ENCODE results near the gene PTPRG.
"Not testable (repeated sequence)": the region's sequence is repeated elsewhere in the genome, so short reads cannot be mapped to it uniquely, and the experiment has no call there.

Gene PTPRG

DNA sequence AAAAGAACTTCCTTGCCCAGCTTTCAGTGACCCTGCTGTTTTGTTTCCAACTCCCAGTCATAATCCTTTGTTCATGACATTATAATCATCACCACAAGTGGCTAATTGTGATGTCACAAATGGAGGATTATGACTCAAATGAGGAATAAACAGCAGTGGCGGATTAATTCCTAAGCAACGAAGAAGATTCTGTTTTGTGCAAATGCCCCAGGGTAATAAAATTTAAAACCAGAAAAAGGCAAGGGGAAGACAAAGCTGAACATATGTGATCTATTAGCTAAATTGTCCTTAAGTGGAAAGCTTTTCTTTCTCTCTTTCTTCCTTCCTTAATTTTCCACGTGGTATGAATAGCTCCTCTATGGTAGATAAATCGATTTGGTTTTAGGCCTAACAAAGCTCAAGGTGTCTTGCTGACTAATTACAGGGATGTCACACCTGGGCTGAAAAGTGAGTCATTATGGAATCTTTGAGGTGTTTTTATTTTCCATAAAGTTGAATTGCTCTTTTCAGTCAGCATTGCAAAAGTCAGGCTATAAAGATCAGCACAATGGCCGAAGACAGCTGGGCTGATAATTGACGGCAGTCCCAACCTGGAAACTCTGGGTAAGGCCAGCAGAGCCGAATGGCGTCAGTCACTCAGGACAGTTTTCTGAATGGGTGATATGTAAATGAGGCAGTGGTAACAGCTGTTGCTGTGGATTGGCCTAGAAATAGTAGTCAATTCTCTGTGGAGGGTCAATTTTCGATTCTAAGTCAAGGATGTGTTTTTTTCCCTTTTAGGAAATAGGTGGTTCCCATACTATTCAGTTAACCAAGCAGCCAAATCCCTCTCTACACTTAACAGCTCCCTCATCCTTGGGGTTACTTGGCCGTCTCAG, 121.5 kb downstream of the PTPRG start:
- TF ChIP-seq POLR2A (IDR thresholded peaks at IDR 0.05; ENCODE audit: low read depth, low read length), result no peak
- no peak for TF ChIP-seq POLR2AphosphoS5 (IDR thresholded peaks at IDR 0.05; ENCODE audit: low read depth, low read length)
- no peak for TF ChIP-seq TAF1 (IDR thresholded peaks at IDR 0.05; ENCODE audit: borderline replicate concordance, low read depth, low read length)
- FAIRE-seq (no peak), DNase-seq (ENCODE audit: insufficient read length) (no peak)

DNA sequence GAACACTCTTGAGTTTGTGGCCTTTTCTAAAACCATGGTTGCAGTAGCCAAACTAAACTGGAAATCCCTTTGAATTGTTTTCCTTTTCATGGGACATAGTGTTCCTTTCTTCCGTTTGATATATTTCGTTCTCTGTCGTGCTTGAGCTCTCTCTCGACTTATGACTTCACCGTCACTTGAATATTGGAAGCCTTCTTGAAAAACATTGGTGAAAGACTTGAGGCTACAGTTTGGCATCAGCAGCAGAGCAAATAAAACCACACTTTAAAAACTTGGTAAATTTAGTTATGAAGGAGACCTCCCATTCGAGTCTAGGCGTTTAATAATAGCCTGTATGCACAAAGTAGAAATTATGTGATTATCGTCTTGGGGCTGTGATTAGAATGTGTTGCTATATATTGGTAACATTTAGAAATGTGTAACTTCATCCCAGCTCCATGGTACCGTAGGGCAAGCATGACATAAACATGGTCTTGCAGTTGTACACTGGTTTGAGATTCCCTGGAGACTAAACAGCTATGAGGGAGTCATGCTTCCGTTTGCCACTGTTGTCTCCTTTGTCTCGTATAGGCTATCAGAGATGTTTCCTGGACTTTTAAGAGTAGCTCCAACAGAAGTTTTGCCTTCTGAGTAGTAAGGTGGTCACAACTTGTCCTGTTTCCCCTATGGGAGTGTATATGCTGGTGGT, 122.3 kb downstream of the PTPRG start:
- no peak for FAIRE-seq
- DNase-seq (ENCODE audit: insufficient read length), result no peak
- no peak for TF ChIP-seq POLR2AphosphoS5 (IDR thresholded peaks at IDR 0.05; ENCODE audit: low read depth, low read length)
- TF ChIP-seq POLR2A (IDR thresholded peaks at IDR 0.05; ENCODE audit: low read depth, low read length), result no peak
- TF ChIP-seq TAF1 (IDR thresholded peaks at IDR 0.05; ENCODE audit: borderline replicate concordance, low read depth, low read length), result no peak

DNA sequence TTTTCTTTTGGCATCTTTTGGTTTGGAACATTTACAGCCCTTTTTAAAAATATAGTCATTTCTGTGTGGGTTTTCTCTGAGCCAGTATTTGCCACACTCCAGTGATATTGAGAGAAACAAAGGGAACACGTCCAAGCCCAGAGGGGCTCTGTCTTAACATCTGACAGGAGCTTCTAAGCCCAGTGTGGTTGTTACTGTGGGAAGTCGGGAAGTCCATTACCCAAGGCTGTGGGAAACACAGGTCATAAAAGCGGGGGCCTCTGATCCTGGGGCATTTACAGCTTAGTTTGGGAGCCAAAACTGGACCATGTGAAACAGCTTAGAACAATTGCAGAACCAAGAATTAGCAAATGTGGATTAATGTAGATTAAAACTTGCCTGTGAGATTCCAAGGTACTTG, 123.0 kb downstream of the PTPRG start:
- DNase-seq (ENCODE audit: insufficient read length), result no peak
- FAIRE-seq, result no peak
- TF ChIP-seq TAF1 (IDR thresholded peaks at IDR 0.05; ENCODE audit: borderline replicate concordance, low read depth, low read length), result no peak
- no peak for TF ChIP-seq POLR2A (IDR thresholded peaks at IDR 0.05; ENCODE audit: low read depth, low read length)
- no peak for TF ChIP-seq POLR2AphosphoS5 (IDR thresholded peaks at IDR 0.05; ENCODE audit: low read depth, low read length)

DNA sequence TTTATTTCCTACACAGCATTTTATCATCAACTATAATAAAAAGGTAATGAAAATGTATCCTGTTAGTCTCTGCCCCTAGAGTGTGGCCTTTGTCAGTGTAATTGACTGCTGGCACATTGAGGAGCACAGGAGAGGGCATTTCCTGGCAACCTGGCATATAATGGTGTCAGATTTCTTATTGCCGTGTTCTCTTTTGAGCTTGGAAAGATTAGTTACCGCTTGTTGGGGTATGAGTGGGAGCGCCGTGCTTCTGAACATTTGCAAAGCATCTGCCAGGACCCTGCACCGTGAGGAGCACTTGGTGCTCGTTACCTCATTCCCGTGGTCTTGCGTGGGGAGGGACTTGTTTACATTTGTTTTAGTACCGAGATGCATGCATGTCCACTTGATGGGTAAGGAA, 124.4 kb downstream of the PTPRG start:
- FAIRE-seq (no peak), DNase-seq (ENCODE audit: insufficient read length) (no peak)
- TF ChIP-seq POLR2A (IDR thresholded peaks at IDR 0.05; ENCODE audit: low read depth, low read length) (no peak), POLR2AphosphoS5 (IDR thresholded peaks at IDR 0.05; ENCODE audit: low read depth, low read length) (no peak), TAF1 (IDR thresholded peaks at IDR 0.05; ENCODE audit: borderline replicate concordance, low read depth, low read length) (no peak)

DNA sequence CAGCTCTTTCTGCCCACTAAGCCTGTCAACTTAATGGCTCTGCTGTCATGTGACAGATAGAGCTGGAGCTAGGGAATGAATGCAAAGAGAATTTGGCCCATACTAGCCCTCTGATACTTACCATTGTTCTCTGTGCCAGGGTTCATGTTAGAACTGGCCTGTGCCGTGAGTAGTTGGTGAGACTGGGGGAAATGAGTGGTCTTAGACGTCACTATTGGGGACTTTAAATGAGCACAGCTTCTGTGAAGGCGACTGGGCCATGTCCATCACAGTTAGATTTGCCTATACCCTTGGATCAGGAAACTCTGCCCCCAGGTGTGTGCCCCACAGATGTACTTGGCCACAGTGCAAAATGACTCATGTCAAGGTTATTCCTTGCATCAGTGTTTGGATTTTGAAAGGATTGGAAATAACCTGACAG, 124.9 kb downstream of the PTPRG start:
- TF ChIP-seq TAF1 (IDR thresholded peaks at IDR 0.05; ENCODE audit: borderline replicate concordance, low read depth, low read length) (no peak), POLR2AphosphoS5 (IDR thresholded peaks at IDR 0.05; ENCODE audit: low read depth, low read length) (no peak)

DNA sequence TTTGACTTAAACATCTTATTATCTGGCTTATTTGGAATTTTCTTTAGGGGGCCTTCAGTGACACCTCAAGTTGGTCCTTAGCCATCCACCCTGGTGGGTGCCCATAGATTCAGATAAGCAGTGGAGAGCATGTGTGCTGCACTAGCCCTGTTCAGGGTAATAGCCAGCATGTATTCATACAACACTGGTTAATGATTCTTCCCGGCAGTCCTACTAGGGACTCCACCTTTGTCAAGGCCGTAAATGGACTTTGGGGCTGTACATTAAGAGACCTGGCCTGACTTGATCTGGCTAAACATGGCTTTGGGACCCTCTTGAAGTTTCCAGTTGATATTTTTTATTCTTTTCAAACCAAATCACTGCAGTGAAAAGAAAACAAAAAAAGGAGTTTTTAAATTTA, 125.8 kb downstream of the PTPRG start:
- no peak for DNase-seq (ENCODE audit: insufficient read length)
- TF ChIP-seq POLR2AphosphoS5 (IDR thresholded peaks at IDR 0.05; ENCODE audit: low read depth, low read length), result no peak
- no peak for TF ChIP-seq TAF1 (IDR thresholded peaks at IDR 0.05; ENCODE audit: borderline replicate concordance, low read depth, low read length)
- no peak for TF ChIP-seq POLR2A (IDR thresholded peaks at IDR 0.05; ENCODE audit: low read depth, low read length)
- FAIRE-seq, result no peak

More for the DNA sequence above, 124.9 kb downstream of the PTPRG start:
- no peak for DNase-seq (ENCODE audit: insufficient read length)
- FAIRE-seq, result no peak

DNA sequence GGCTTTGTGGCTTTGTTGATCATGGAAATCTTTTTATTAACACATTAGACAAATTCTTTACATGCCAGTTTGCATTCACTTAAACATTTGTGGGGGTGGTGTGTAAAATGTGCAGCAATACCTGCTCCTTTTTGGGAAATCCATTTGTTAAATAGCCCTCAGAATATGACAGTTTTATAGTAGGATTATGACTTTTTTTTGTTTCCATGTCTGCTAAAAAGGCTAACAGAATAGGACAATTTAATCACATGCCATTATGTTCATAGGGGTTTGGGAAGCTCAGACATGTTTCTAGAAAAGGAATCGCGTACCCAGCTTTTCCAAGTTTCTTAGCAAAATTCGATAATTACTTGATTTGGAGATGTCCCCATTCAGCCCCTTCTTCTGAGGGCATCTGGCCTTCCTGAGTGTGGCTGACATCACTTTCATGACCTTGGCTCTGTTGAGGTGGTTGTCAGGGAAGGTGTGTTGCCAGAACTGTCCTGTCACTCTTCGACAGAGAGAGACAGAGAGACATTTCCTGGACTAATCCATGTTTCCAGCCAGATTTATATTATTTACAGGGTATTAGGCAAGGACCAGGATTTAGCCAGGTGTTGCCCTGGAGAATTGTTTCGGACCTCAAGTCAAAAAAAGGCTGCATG, 126.4 kb downstream of the PTPRG start:
- FAIRE-seq (no peak), DNase-seq (ENCODE audit: insufficient read length) (no peak)
- TF ChIP-seq TAF1 (IDR thresholded peaks at IDR 0.05; ENCODE audit: borderline replicate concordance, low read depth, low read length), result no peak
- TF ChIP-seq POLR2AphosphoS5 (IDR thresholded peaks at IDR 0.05; ENCODE audit: low read depth, low read length), result no peak
- TF ChIP-seq POLR2A (IDR thresholded peaks at IDR 0.05; ENCODE audit: low read depth, low read length), result no peak

DNA sequence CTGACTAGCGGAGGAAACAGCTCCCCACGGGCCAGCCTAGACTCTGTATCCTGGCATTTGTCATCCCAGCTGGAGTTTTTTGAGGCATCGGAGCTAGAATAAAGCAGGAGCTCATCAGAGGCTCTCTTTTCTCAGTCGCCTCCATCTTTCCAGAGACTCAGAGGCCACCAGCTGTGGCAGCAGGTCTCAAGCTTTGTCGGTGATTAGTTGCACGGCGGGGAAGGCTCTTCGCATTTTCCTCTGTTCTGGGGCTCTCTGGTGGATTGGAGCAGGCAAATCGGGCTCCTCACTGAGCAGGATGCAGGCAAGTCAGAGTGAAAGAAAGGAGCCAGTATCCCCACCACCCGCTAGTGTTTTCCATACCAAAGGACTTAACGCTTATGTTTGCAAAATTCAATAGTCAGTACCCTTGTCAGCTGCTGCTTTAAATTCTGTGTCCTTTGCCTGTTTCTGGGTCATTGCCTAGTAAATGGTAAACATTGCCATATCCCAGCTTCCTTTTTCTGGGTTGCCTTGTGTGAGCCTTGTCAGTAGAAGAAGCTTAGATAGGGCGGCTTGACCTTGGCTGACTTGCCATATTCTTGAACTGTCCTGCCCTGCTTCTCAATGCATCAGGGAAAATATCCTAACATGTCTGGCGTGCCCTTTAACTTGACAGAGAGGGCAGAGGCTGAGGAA, 127.1 kb downstream of the PTPRG start:
- TF ChIP-seq POLR2AphosphoS5 (IDR thresholded peaks at IDR 0.05; ENCODE audit: low read depth, low read length) (no peak), POLR2A (IDR thresholded peaks at IDR 0.05; ENCODE audit: low read depth, low read length) (no peak), TAF1 (IDR thresholded peaks at IDR 0.05; ENCODE audit: borderline replicate concordance, low read depth, low read length) (no peak)
- DNase-seq (ENCODE audit: insufficient read length), result no peak
- FAIRE-seq, result no peak

DNA sequence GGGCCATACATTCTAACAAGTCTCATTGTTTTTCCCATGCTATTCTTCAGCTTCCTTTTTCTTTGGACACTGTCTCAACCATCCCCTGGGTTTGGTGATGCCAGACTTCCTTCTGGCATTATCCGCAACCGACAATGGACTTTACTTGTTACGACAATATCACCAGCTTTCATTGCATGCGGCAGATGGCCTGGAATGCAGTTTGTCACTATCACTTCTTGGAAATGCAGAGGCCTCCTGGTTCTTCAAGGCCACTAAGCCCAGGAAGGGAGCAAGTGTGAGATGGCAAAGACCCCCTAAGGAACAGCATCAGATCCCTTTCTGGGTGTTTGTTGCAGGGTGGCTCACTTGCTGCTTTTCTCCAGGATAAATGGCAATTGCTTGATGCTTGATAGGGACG, 128.6 kb downstream of the PTPRG start:
- TF ChIP-seq TAF1 (IDR thresholded peaks at IDR 0.05; ENCODE audit: borderline replicate concordance, low read depth, low read length), result no peak
- no peak for DNase-seq (ENCODE audit: insufficient read length)
- no peak for FAIRE-seq

DNA sequence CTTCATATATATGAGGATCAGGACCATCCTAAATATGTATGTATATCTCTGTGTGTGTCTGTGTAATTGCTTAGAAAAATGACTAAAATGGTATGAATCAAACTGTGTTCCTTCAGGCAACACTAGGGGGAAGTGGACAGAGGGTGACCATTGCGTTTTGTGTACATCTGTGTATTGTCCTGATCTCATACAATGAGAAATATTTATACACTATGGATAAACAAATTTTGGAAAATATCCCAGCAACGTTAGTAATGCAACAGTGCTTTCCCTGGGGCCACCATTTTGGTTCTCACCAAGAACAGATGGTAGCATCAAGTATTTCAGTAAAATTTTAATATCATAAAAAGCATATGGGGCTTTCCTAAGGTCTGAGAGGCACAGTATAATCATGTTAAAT, 130.1 kb downstream of the PTPRG start:
- FAIRE-seq (no peak), DNase-seq (ENCODE audit: insufficient read length) (no peak)
- TF ChIP-seq POLR2AphosphoS5 (IDR thresholded peaks at IDR 0.05; ENCODE audit: low read depth, low read length), result no peak
- TF ChIP-seq TAF1 (IDR thresholded peaks at IDR 0.05; ENCODE audit: borderline replicate concordance, low read depth, low read length), result no peak
- no peak for TF ChIP-seq POLR2A (IDR thresholded peaks at IDR 0.05; ENCODE audit: low read depth, low read length)

DNA sequence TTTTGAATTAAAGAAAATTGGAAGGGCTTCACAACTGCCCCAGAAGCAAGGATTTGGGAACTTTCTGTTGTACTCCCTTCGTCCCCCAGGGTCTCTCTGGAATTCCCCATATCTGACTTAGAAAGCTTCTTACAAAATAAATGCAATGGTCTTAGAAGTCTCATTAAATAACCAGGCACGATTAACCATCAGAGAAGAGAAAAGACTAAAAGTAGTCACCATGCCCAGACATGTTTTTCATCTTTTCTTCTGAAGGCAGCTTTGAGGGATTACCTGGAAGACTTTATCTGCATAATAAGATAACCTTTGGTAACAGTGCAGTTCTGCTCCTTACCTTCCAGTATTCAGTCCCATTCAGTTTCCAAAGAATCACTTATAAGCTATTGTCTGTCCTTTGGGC, 135.9 kb downstream of the PTPRG start:
- no peak for FAIRE-seq
- TF ChIP-seq TAF1 (IDR thresholded peaks at IDR 0.05; ENCODE audit: borderline replicate concordance, low read depth, low read length), result no peak
- TF ChIP-seq POLR2A (IDR thresholded peaks at IDR 0.05; ENCODE audit: low read depth, low read length), result no peak
- TF ChIP-seq POLR2AphosphoS5 (IDR thresholded peaks at IDR 0.05; ENCODE audit: low read depth, low read length), result no peak
- DNase-seq (ENCODE audit: insufficient read length), result no peak

DNA sequence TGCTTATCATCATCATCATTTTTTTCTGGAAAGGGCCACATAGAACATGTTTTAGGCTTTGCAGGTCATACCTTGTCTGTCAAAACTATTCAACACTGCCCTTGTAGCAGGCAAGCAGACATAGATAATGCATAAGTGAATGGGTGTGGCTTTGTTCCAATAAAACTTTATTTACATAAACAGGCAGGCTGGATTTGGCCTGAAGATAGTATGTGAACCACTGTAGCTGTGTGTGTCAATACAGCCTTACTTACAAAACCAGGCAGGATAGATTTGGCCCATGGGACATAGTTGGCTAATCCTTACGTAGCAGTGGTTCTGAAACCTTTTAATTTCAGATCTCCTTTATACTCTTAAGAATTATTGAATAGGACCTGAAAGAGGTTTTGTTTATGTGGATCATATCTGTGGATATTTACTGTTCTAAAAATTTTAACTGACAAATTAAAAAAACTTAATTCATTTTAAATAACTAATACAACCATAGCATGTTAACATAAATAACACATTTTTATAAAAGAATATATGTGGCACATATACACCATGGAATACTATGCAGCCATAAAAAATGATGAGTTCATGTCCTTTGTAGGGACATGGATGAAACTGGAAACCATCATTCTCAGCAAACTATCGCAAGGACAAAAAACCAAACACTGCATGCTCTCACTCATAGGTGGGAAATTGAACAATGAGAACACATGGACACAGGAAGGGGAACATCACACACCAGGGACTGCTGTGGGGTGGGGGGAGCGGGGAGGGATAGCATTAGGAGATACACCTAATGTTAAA, 137.1 kb downstream of the PTPRG start:
- not testable (repeated sequence) for FAIRE-seq

More for the DNA sequence above, 137.1 kb downstream of the PTPRG start:
- DNase-seq (ENCODE audit: insufficient read length), result not testable (repeated sequence)
